PFSK-1 (cell line): ENCODE data around the gene TBCA.

ENCODE experiments used
- POLR2AphosphoS5 ChIP-seq: IDR thresholded peaks from 2 replicates; pipeline ENCODE4 v1.6.1; 2012; ENCODE audit warnings: low read depth, mild to moderate bottlenecking, control low read depth, low read length, moderate library complexity
- TAF1 ChIP-seq: IDR thresholded peaks from 2 replicates; pipeline ENCODE4 v1.6.1; 2012; ENCODE audit warnings: low read length, control low read depth, borderline replicate concordance; ENCODE audit not compliant: insufficient read depth

DNA sequence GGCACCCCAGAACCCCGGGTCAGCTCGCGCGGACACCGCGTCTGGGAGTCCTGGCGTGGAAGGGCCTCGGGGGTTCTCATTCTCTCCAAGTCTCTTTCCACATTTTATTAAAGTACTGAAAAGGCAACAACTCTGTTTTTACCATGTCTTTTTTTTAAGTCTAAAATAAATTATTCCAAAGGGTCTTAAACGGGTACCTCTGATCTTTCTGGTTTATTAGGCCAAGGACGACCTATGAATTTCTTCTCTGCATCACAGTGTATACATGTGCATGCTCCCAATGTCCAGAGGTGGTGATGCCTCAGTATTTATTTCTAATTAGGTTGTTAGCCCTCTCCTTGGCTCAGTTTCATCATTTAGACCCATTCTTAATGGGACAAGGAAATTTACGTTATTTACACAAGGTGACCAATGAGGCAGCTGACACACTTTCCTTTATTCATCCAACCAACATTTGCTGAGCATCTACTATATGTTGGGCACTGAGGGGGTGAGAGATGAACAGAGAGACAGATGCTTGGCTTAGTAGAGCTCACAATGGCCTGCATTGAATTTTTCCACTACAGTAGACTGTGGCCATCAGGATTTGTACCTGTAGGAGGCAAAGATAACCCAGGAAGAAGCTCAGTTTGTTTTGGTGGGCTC is 130.0 kb downstream of the TBCA start:
- TF ChIP-seq POLR2AphosphoS5 (no peak), TAF1 (no peak)
